ENCODE results near the gene PTF1A. TPM values are rescaled to one million over a fixed set of nuclear protein-coding genes. Genes with fewer than 3 reads are reported as not detected.

PTF1A gene
- total and polyA plus RNA-seq, 2 donors = 0.16 TPM; not detected in 1

- DNase-seq (ENCODE audit: low read depth in 6 of 9, low spot score in 9 of 9) = no peak
- peaks cover 0 to 2% of the 10 kb centered on the region in 2 donors for H3K27me3 ChIP-seq (ENCODE audit: control insufficient read depth in 2 of 2, insufficient read depth in 1 of 2, low read length in 1 of 2)
- no peak overlapping the region for H3K27ac ChIP-seq (ENCODE audit: low read depth in 1 of 2, low read length in 1 of 2)
- H3K4me1 ChIP-seq (ENCODE audit: control insufficient read depth in 2 of 2, insufficient read depth in 2 of 2, low read length in 2 of 2) = no peaks in the 10 kb centered on the region
- H3K4me3 ChIP-seq (ENCODE audit: low read length in 2 of 2) = no peak overlapping the region
- WGBS = 65% methylated on average over 14 of the region's 14 CpGs
- no peaks in the 10 kb centered on the region for H3K9me3 ChIP-seq (ENCODE audit: control insufficient read depth in 2 of 2, insufficient read depth in 1 of 2, low read length in 1 of 2)
- no peaks in the 10 kb centered on the region for H3K36me3 ChIP-seq (ENCODE audit: control insufficient read depth in 2 of 2, insufficient read depth in 2 of 2, low read length in 1 of 2)
Measured at GRCh38 chr10:23157239-23157681, 34.9 kb upstream of the PTF1A start.

GRCh38 chr10:23157691-23158369 lies 34.3 kb upstream of the PTF1A start:
- H3K36me3 ChIP-seq (ENCODE audit: control insufficient read depth in 2 of 2, insufficient read depth in 2 of 2, low read length in 1 of 2) = no peaks in the 10 kb centered on the region
- H3K9me3 ChIP-seq (ENCODE audit: control insufficient read depth in 2 of 2, insufficient read depth in 1 of 2, low read length in 1 of 2) = no peaks in the 10 kb centered on the region
- no peak overlapping the region for H3K4me3 ChIP-seq (ENCODE audit: low read length in 2 of 2)
- 50% methylated on average over 12 of the region's 12 CpGs for WGBS
- H3K27me3 ChIP-seq (ENCODE audit: control insufficient read depth in 2 of 2, insufficient read depth in 1 of 2, low read length in 1 of 2) = peaks cover 0 to 2% of the 10 kb centered on the region in 2 donors
- no peaks in the 10 kb centered on the region for H3K4me1 ChIP-seq (ENCODE audit: control insufficient read depth in 2 of 2, insufficient read depth in 2 of 2, low read length in 2 of 2)
- H3K27ac ChIP-seq (ENCODE audit: low read depth in 1 of 2, low read length in 1 of 2) = no peak overlapping the region
- peak in 3 of 9 donors; percentile 6 to 31 (median 11) for DNase-seq (ENCODE audit: low read depth in 6 of 9, low spot score in 9 of 9)

DNA sequence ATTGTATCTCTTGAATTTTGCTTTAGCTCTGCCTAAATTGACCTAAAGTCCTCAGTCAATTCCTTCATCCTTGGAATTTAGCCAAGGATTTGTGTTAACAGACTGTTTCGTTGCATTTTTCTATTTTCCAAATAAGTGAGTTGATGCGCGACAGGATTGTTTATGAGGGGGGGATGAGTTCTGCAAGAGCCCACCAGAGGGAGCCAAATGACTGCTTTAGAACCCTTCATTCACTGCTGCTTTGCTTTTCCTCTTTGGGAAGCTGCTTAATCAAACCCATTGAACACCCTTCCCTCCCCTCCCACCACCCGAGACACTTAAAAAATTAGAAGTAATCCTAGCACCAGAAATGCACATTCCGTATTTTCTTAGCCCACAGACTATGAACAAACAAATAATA lies 33.7 kb upstream of the PTF1A start:
- Histone ChIP-seq H3K27me3 (ENCODE audit: control insufficient read depth in 2 of 2, insufficient read depth in 1 of 2, low read length in 1 of 2) (peaks cover 0 to 3% of the 10 kb centered on the region in 2 donors), H3K36me3 (ENCODE audit: control insufficient read depth in 2 of 2, insufficient read depth in 2 of 2, low read length in 1 of 2) (no peaks in the 10 kb centered on the region), H3K9me3 (ENCODE audit: control insufficient read depth in 2 of 2, insufficient read depth in 1 of 2, low read length in 1 of 2) (no peaks in the 10 kb centered on the region), H3K27ac (ENCODE audit: low read depth in 1 of 2, low read length in 1 of 2) (no peak overlapping the region), H3K4me1 (ENCODE audit: control insufficient read depth in 2 of 2, insufficient read depth in 2 of 2, low read length in 2 of 2) (no peaks in the 10 kb centered on the region), H3K4me3 (ENCODE audit: low read length in 2 of 2) (no peak overlapping the region)
- 3% methylated on average over 5 of the region's 5 CpGs for WGBS
- peak in 8 of 9 donors; percentile 7 to 63 (median 28) for DNase-seq (ENCODE audit: low read depth in 6 of 9, low spot score in 9 of 9)

GRCh38 chr10:23171232-23171876 lies 20.8 kb upstream of the PTF1A start:
- Histone ChIP-seq H3K4me3 (ENCODE audit: low read length in 2 of 2) (no peak overlapping the region), H3K9me3 (ENCODE audit: control insufficient read depth in 2 of 2, insufficient read depth in 1 of 2, low read length in 1 of 2) (no peaks in the 10 kb centered on the region), H3K27ac (ENCODE audit: low read depth in 1 of 2, low read length in 1 of 2) (no peak overlapping the region), H3K27me3 (ENCODE audit: control insufficient read depth in 2 of 2, insufficient read depth in 1 of 2, low read length in 1 of 2) (peaks cover 46 to 53% of the 10 kb centered on the region in 2 donors), H3K36me3 (ENCODE audit: control insufficient read depth in 2 of 2, insufficient read depth in 2 of 2, low read length in 1 of 2) (no peaks in the 10 kb centered on the region), H3K4me1 (ENCODE audit: control insufficient read depth in 2 of 2, insufficient read depth in 2 of 2, low read length in 2 of 2) (no peaks in the 10 kb centered on the region)
- 18% methylated on average over 26 of the region's 26 CpGs for WGBS
- DNase-seq (ENCODE audit: low read depth in 6 of 9, low spot score in 9 of 9) = peak in 2 of 9 donors; percentile 25 to 31

- peaks cover 46 to 54% of the 10 kb centered on the region in 2 donors for H3K27me3 ChIP-seq (ENCODE audit: control insufficient read depth in 2 of 2, insufficient read depth in 1 of 2, low read length in 1 of 2)
- DNase-seq (ENCODE audit: low read depth in 6 of 9, low spot score in 9 of 9) = no peak
Measured at GRCh38 chr10:23172429-23173213, 19.5 kb upstream of the PTF1A start.

DNA sequence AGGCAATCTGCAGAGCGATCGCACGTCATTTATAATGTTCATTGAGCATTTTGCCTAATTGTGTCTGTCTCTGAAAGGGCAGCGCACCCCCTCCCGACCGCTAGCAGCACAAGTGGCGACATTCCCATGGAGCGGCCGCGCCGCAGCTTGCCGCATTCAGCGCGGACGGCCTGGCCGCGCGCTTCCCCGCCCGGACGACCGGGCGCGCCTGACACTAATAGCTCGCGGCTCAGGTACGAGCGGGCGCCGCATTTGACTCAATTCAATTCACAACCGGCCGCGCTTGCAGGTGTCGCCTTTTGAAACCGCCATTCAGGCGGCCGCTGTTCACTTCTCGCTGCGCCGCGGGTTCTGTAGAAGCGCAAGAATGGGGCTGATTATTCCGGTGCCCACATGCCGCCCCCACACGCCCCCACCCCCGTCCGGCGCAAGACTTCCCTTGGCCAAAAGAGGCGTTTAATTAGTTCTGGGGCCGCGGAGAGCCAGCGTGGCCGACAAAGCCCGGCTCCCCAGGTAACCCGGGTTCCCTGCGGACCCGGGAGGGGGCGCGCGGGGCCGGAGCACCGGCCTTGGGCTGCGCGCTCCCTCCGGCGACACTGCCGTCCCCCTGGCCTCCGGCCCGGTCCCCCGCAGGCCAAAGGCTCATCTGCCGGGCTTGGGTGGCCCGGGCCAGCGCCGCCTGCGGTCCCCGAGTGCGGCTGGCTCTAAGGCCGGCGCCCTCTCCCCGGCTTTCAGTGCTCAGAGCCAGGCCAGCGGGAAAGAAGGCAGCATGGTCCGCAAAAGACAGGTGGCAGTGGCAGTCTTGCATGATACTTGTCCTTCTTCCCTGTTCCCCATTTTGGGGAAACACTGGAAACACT lies 18.7 kb upstream of the PTF1A start:
- Histone ChIP-seq H3K36me3 (ENCODE audit: control insufficient read depth in 2 of 2, insufficient read depth in 2 of 2, low read length in 1 of 2) (no peaks in the 10 kb centered on the region), H3K4me3 (ENCODE audit: low read length in 2 of 2) (no peak overlapping the region), H3K27ac (ENCODE audit: low read depth in 1 of 2, low read length in 1 of 2) (no peak overlapping the region), H3K27me3 (ENCODE audit: control insufficient read depth in 2 of 2, insufficient read depth in 1 of 2, low read length in 1 of 2) (peaks cover 46 to 54% of the 10 kb centered on the region in 2 donors), H3K4me1 (ENCODE audit: control insufficient read depth in 2 of 2, insufficient read depth in 2 of 2, low read length in 2 of 2) (no peaks in the 10 kb centered on the region), H3K9me3 (ENCODE audit: control insufficient read depth in 2 of 2, insufficient read depth in 1 of 2, low read length in 1 of 2) (no peaks in the 10 kb centered on the region)
- no peak for DNase-seq (ENCODE audit: low read depth in 6 of 9, low spot score in 9 of 9)
- 3% methylated on average over 82 of the region's 82 CpGs for WGBS

More at GRCh38 chr10:23172429-23173213, 19.5 kb upstream of the PTF1A start:
- Histone ChIP-seq H3K27ac (ENCODE audit: low read depth in 1 of 2, low read length in 1 of 2) (no peak overlapping the region), H3K9me3 (ENCODE audit: control insufficient read depth in 2 of 2, insufficient read depth in 1 of 2, low read length in 1 of 2) (no peaks in the 10 kb centered on the region), H3K4me3 (ENCODE audit: low read length in 2 of 2) (no peak overlapping the region), H3K36me3 (ENCODE audit: control insufficient read depth in 2 of 2, insufficient read depth in 2 of 2, low read length in 1 of 2) (no peaks in the 10 kb centered on the region), H3K4me1 (ENCODE audit: control insufficient read depth in 2 of 2, insufficient read depth in 2 of 2, low read length in 2 of 2) (no peaks in the 10 kb centered on the region)
- WGBS = 5% methylated on average over 41 of the region's 41 CpGs

- no peak overlapping the region for H3K27ac ChIP-seq (ENCODE audit: low read depth in 1 of 2, low read length in 1 of 2)
- DNase-seq (ENCODE audit: low read depth in 6 of 9, low spot score in 9 of 9) = no peak
- H3K9me3 ChIP-seq (ENCODE audit: control insufficient read depth in 2 of 2, insufficient read depth in 1 of 2, low read length in 1 of 2) = no peaks in the 10 kb centered on the region
- peaks cover 49 to 55% of the 10 kb centered on the region in 2 donors for H3K27me3 ChIP-seq (ENCODE audit: control insufficient read depth in 2 of 2, insufficient read depth in 1 of 2, low read length in 1 of 2)
- H3K4me3 ChIP-seq (ENCODE audit: low read length in 2 of 2) = no peak overlapping the region
- H3K4me1 ChIP-seq (ENCODE audit: control insufficient read depth in 2 of 2, insufficient read depth in 2 of 2, low read length in 2 of 2) = no peaks in the 10 kb centered on the region
- H3K36me3 ChIP-seq (ENCODE audit: control insufficient read depth in 2 of 2, insufficient read depth in 2 of 2, low read length in 1 of 2) = no peaks in the 10 kb centered on the region
- WGBS = 5% methylated on average over 88 of the region's 88 CpGs
Measured at GRCh38 chr10:23174074-23174976, 17.8 kb upstream of the PTF1A start.

DNA sequence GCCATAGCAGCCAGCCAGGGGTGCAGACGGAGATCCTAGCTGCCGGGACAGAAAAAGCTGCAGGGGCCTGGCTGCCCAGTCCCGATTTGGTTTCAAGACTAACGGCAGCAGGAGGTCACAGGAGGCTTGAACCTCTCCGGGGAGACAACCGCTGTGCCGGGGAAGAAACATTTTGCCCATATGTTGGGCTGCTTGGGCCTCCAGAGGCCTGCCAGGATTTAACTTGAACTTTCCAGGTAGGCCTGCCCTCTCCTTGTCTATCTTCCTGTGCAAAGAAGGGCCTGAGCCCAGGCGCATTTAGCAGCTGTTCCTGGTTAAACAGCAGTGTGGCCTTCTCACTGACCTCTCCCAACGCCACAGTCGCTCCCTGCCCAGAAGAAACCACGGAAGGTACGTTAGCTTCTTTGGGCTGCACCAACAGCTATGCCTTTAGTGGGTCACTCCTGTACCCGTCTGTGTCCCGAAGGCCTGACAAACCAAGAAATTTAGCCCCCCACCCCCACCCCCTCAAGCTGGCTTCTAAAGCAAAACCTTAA lies 17.1 kb upstream of the PTF1A start:
- Histone ChIP-seq H3K4me1 (ENCODE audit: control insufficient read depth in 2 of 2, insufficient read depth in 2 of 2, low read length in 2 of 2) (no peaks in the 10 kb centered on the region), H3K27ac (ENCODE audit: low read depth in 1 of 2, low read length in 1 of 2) (no peak overlapping the region), H3K4me3 (ENCODE audit: low read length in 2 of 2) (no peak overlapping the region), H3K9me3 (ENCODE audit: control insufficient read depth in 2 of 2, insufficient read depth in 1 of 2, low read length in 1 of 2) (no peaks in the 10 kb centered on the region), H3K27me3 (ENCODE audit: control insufficient read depth in 2 of 2, insufficient read depth in 1 of 2, low read length in 1 of 2) (peaks cover 49 to 55% of the 10 kb centered on the region in 2 donors), H3K36me3 (ENCODE audit: control insufficient read depth in 2 of 2, insufficient read depth in 2 of 2, low read length in 1 of 2) (no peaks in the 10 kb centered on the region)
- whole genome bisulfite sequencing = 18% methylated on average over 14 of the region's 14 CpGs
- no peak for DNase-seq (ENCODE audit: low read depth in 6 of 9, low spot score in 9 of 9)

All from thymus (tissue), 11 donors.